ENCODE data around the gene RGS7.

- TF ChIP-seq CBX8 (IDR thresholded peaks at IDR 0.05; ENCODE audit: borderline replicate concordance, low read depth, low read length) (no peak), CTCF (IDR thresholded peaks at IDR 0.05; ENCODE audit: control extremely low read depth in 1 of 3, insufficient read depth in 1 of 3, low read depth in 1 of 3, low read length in 3 of 3) (no peak), JUND (IDR thresholded peaks at IDR 0.05; ENCODE audit: low read length) (no peak), POLR2AphosphoS5 (IDR thresholded peaks at IDR 0.05; ENCODE audit: low read depth, low read length) (no peak), MAX (IDR thresholded peaks at IDR 0.05) (no peak), KDM5A (IDR thresholded peaks at IDR 0.05; ENCODE audit: low read length) (no peak), POLR2A (IDR thresholded peaks at IDR 0.05; ENCODE audit: control extremely low read depth in 1 of 2, low read depth in 2 of 2, low read length in 2 of 2) (no peak), ZNF274 (IDR thresholded peaks at IDR 0.05; ENCODE audit: borderline replicate concordance, extremely low read depth, low read length) (no peak), RAD21 (IDR thresholded peaks at IDR 0.05 in 1 of 2, conservative IDR thresholded peaks at IDR 0.05 in 1 of 2; ENCODE audit: low read depth in 2 of 2, low read length in 2 of 2) (no peak), EZH2 (IDR thresholded peaks at IDR 0.05; ENCODE audit: low read depth, low read length, severe bottlenecking) (no peak), SP2 (IDR thresholded peaks at IDR 0.05; ENCODE audit: low read length) (no peak), HDAC2 (IDR thresholded peaks at IDR 0.05; ENCODE audit: borderline replicate concordance in 1 of 2, low read depth in 2 of 2, low read length in 2 of 2) (no peak), CREB1 (IDR thresholded peaks at IDR 0.05) (no peak)
Observed at GRCh38 chr1:240927821-240928220, 429.2 kb downstream of the RGS7 start.
